K562 (cell line): Measurements from ENCODE around the gene HMCN1.

Source experiments
- CBFB ChIP-seq: sonication (generic); formaldehyde crosslinking; IDR thresholded peaks from 2 replicates; pipeline ENCODE4 v1.4.0; 2020; ENCODE audit warnings: mild to moderate bottlenecking, missing genetic modification reagents
- EHMT2 ChIP-seq: fragments of 450-650 bp; IDR thresholded peaks from 2 replicates; pipeline ENCODE4 v1.6.1; 2018; ENCODE audit warnings: antibody characterized with exemption
- HDAC2 ChIP-seq: fragments of 450-650 bp; IDR thresholded peaks from 2 replicates; pipeline ENCODE4 v1.6.1; 2016; ENCODE audit warnings: mild to moderate bottlenecking
- NCOA2 ChIP-seq, 2 experiments: fragments of 450-650 bp; IDR thresholded peaks; 2 replicates each; pipeline ENCODE4 v1.6.1; 2018; ENCODE audit warnings: mild to moderate bottlenecking in 2 of 2, moderate library complexity in 1 of 2; ENCODE audit not compliant: partially characterized antibody in 2 of 2
- NFXL1 ChIP-seq: fragments of 450-650 bp; formaldehyde crosslinking; IDR thresholded peaks from 2 replicates; pipeline ENCODE4 v1.4.0; 2021; ENCODE audit warnings: mild to moderate bottlenecking
- NRF1 ChIP-seq, 2 experiments: fragments of 450-650 bp; IDR thresholded peaks in 1 of 2; conservative IDR thresholded peaks in 1 of 2; 2 replicates each; pipeline ENCODE4 v1.6.1; 2014; ENCODE audit warnings: mild to moderate bottlenecking in 2 of 2
- POLR2A ChIP-seq: fragments of 450-650 bp; conservative IDR thresholded peaks from 2 replicates; pipeline ENCODE4 v1.6.1; 2016
- TAF15 ChIP-seq: fragments of 200-400 bp; formaldehyde crosslinking; IDR thresholded peaks from 2 replicates; pipeline ENCODE4 v1.6.1; 2017; ENCODE audit warnings: mild to moderate bottlenecking, low read depth, low read length, moderate library complexity
- USF2 ChIP-seq: sonication (generic); formaldehyde crosslinking; IDR thresholded peaks from 2 replicates; pipeline ENCODE4 v1.5.0; 2020; ENCODE audit warnings: missing genetic modification reagents
- XRCC5 ChIP-seq: fragments of 200-400 bp; formaldehyde crosslinking; IDR thresholded peaks from 2 replicates; pipeline ENCODE4 v1.6.1; 2017; ENCODE audit warnings: low read depth, mild to moderate bottlenecking, low read length
- TF ChIP-seq, protein P1 (sequence below): fragments of 200-400 bp; formaldehyde crosslinking; IDR thresholded peaks from 2 replicates; pipeline ENCODE4 v1.6.1; 2017; ENCODE audit warnings: mild to moderate bottlenecking, low read depth, low read length, moderate library complexity

DNA sequence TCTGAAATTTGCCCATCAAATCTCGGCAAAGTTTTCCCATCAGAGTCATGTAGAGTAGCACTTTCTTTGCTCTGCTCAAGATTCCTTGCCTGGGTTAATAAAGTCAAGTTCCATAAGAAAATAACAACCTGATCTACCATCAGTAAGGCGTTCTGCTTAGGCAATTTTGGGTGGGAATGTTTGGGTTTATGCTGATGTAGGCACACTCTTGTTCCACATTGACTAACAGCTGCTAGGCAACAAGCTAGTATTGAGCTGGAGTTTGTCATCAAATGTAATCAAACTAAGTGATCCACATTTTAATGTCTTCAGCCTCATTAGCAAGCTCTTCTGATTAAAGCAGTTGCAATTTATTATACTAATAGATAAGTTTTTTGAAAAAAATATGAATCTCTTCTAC is 12.1 kb upstream of the HMCN1 start:
- TF ChIP-seq HDAC2 (no peak), EHMT2 (no peak), TAF15 (no peak), CBFB (CRISPR knock-in tag) (no peak), XRCC5 (no peak), NRF1 (conservative IDR thresholded peaks at IDR 0.05 in 1 of 2, IDR thresholded peaks at IDR 0.05 in 1 of 2) (no peak), USF2 (CRISPR knock-in tag) (no peak), POLR2A (no peak), NCOA2 (IDR thresholded peaks at IDR 0.05; ENCODE audit: partially characterized antibody in 2 of 2) (no peak), NFXL1 (no peak)
- TF ChIP-seq, protein P1, sequence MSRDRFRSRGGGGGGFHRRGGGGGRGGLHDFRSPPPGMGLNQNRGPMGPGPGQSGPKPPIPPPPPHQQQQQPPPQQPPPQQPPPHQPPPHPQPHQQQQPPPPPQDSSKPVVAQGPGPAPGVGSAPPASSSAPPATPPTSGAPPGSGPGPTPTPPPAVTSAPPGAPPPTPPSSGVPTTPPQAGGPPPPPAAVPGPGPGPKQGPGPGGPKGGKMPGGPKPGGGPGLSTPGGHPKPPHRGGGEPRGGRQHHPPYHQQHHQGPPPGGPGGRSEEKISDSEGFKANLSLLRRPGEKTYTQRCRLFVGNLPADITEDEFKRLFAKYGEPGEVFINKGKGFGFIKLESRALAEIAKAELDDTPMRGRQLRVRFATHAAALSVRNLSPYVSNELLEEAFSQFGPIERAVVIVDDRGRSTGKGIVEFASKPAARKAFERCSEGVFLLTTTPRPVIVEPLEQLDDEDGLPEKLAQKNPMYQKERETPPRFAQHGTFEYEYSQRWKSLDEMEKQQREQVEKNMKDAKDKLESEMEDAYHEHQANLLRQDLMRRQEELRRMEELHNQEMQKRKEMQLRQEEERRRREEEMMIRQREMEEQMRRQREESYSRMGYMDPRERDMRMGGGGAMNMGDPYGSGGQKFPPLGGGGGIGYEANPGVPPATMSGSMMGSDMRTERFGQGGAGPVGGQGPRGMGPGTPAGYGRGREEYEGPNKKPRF: no peak
